Aorta (tissue), 5 donors: ENCODE measurements around the gene PRR12. TPM values are rescaled to one million over a fixed set of nuclear protein-coding genes. Genes with fewer than 3 reads are reported as not detected.
"Not testable (repeated sequence)": the region's sequence is repeated elsewhere in the genome, so short reads cannot be mapped to it uniquely, and the experiment has no call there.

Experiments used
- ATAC-seq: fragments of 200-7000 bp; cut with Tn5 transposase; one replicate; pipeline ENCODE4 v1.9.1; 2022; ENCODE audit warnings: moderate library complexity; ENCODE audit not compliant: low FRiP score
- DNase-seq, 2 donors: peaks; one replicate each; pipeline ENCODE4 v3.0.0-alpha.2; 2020
- H3K27ac ChIP-seq, 2 donors: one replicate each; pipeline ENCODE4 v1.5.1; 2013; ENCODE audit warnings: low read length in 2 of 2, mild to moderate bottlenecking in 2 of 2, moderate library complexity in 2 of 2, control low read depth in 1 of 2, inconsistent platforms in 1 of 2, low read depth in 1 of 2
- H3K27me3 ChIP-seq, 2 donors: one replicate each; pipeline ENCODE4 v1.6.1; 2013; ENCODE audit warnings: control low read depth in 1 of 2, low read length in 1 of 2, mild to moderate bottlenecking in 1 of 2, moderate library complexity in 1 of 2; ENCODE audit not compliant: insufficient read depth in 2 of 2, control insufficient read depth in 1 of 2
- H3K36me3 ChIP-seq, 2 donors: one replicate each; pipeline ENCODE4 v1.6.1; 2013; ENCODE audit warnings: control low read depth in 1 of 2, low read length in 1 of 2, mild to moderate bottlenecking in 1 of 2; ENCODE audit not compliant: insufficient read depth in 2 of 2, control insufficient read depth in 1 of 2
- H3K4me1 ChIP-seq, 2 donors: one replicate each; pipeline ENCODE4 v1.6.1; 2013; ENCODE audit warnings: low read length in 2 of 2, control low read depth in 1 of 2, mild to moderate bottlenecking in 1 of 2, moderate library complexity in 1 of 2; ENCODE audit not compliant: insufficient read depth in 2 of 2, control insufficient read depth in 1 of 2
- H3K4me3 ChIP-seq, 2 donors: one replicate each; pipeline ENCODE4 v1.5.1; 2013; ENCODE audit warnings: low read length in 2 of 2, control low read depth in 1 of 2, mild to moderate bottlenecking in 1 of 2
- H3K9me3 ChIP-seq: one replicate; pipeline ENCODE4 v1.6.1; 2013; ENCODE audit warnings: mild to moderate bottlenecking, low read length; ENCODE audit not compliant: control insufficient read depth
- WGBS, 2 donors: extraction: QIAGEN DNeasy Blood & Tissue Kit; methylation state at CpG; one replicate each; pipeline ENCODE4 v1.1.7; 2013; 5-methylcytosine and 5-hydroxymethylcytosine counted together
- intact Hi-C, 2 donors: fragments of 100-400 bp; cut with DNase I; formaldehyde crosslinking; loops; one replicate each; pipeline versions ENCODE4 v1.14.2 to v1.15.0; 2022
- polyA plus RNA-seq, 2 donors: library from polyadenylated mRNA; stranded (reverse); fragments of 200-250 nt; gene quantifications; one replicate each; pipeline ENCODE4 v1.2.3, GENCODE V29; 2013
- total RNA-seq, 2 donors: library from RNA; stranded (reverse); fragmentation: NEBNext Ultra II Directional; extraction: Animal tissue kit (Norgen Biotek cat#: 25700); gene quantifications; one replicate each; pipeline ENCODE4 v1.2.1, GENCODE V29; 2021
- donor health status: healthy with polysubstance abuse.
- donor health status: Bipolar disorder and iron deficiency.
- donor health status: DM: no; HTN: no; CAD: no.
- donor health status: DM: no; HTN: no; CAD: no.
- donor health status: DM: yes; HTN: yes; CAD: no.

Gene PRR12
- total and polyA plus RNA-seq, 4 donors = 2.6 to 31.3 (median 15.1) TPM

DNA sequence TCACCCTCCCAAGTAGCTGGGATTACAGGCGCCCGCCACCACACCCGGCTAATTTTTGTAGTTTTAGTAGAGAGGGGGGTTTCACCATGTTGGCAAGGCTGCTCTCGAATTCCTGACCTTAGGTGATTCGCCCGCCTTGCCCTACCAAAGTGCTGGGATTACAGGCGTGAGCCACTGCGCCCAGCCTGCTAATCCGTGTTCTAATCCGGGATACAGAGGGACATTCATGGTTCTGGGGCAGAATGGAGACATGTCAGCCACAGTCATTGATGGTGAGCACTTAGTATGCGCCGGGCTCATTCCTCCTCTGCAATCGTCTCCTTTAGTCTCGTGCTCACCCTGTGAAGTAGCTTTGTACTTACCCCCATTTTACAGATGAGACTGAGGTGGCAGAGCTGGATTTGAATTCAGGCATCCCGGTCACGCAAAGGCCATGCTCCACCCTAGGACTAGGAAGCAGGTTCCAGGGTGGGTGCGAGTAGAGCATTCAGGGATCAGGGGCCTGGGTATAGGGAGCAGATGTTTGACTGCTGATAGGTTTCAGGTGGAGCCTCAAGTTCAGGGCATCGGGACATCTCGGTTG lies 40.7 kb downstream of the PRR12 start:
- Histone ChIP-seq H3K27ac (no peak overlapping the region), H3K27me3 (no peaks in the 10 kb centered on the region), H3K36me3 (peaks cover 0 to 3% of the 10 kb centered on the region in 2 donors), H3K9me3 (no peaks in the 10 kb centered on the region), H3K4me1 (no peaks in the 10 kb centered on the region), H3K4me3 (no peak overlapping the region)
- no peak for DNase-seq
- WGBS, 2 donors = 88 to 92% methylated on average over 19 of the region's 19 CpGs
- peak; percentile 33 for ATAC-seq
- intact Hi-C loops = no loop called here

DNA sequence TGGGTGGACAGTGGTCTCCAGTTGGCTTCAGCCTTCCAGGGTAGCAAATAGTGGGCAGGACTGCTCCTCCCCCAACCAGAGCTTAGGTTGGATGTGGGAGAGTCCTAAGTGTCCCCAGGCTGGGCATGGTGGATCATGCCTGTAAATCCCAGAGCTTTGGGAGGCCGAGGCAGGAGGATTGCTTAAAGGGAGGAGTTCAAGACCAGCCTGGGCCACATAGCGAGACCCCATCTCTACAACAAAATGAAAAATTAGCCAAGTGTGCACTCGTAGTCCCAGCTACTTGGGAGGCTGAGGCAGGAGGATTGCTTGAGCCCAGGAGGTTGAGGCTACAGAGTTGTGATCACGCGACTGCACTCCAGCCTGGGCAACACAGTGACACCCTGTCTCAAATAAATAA lies 41.6 kb downstream of the PRR12 start:
- no peak for ATAC-seq
- no peaks in the 10 kb centered on the region for H3K9me3 ChIP-seq
- H3K27me3 ChIP-seq = no peaks in the 10 kb centered on the region
- H3K4me3 ChIP-seq = no peak overlapping the region
- intact Hi-C loops = no loop called here
- H3K4me1 ChIP-seq = no peaks in the 10 kb centered on the region
- 92 to 97% methylated on average over 5 of the region's 5 CpGs for WGBS, 2 donors
- H3K27ac ChIP-seq = no peak overlapping the region
- no peak for DNase-seq
- peaks cover 0 to 3% of the 10 kb centered on the region in 2 donors for H3K36me3 ChIP-seq

DNA sequence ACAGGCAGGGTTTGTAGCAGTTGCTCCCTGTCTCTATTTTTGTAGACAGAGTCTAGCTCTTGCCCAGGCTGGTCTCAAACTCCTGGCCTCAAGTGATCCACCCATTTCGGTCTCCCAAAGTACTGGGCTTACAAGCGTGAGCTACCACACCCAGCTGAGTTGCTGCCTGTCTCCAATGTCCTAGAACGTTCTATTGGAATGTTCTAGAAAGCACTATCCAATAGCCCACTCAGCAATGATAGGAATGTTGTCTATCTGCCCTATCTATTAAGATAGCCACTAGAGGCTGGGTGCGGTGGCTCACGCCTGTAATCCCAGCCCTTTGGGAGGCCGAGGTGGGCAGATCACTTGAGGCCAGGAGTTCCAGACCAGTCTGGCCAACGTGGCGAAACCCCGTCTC lies 42.3 kb downstream of the PRR12 start:
- intact Hi-C loops, DNase-seq: not testable (repeated sequence)
- 67 to 78% methylated on average over 9 of the region's 9 CpGs for WGBS, 2 donors

DNA sequence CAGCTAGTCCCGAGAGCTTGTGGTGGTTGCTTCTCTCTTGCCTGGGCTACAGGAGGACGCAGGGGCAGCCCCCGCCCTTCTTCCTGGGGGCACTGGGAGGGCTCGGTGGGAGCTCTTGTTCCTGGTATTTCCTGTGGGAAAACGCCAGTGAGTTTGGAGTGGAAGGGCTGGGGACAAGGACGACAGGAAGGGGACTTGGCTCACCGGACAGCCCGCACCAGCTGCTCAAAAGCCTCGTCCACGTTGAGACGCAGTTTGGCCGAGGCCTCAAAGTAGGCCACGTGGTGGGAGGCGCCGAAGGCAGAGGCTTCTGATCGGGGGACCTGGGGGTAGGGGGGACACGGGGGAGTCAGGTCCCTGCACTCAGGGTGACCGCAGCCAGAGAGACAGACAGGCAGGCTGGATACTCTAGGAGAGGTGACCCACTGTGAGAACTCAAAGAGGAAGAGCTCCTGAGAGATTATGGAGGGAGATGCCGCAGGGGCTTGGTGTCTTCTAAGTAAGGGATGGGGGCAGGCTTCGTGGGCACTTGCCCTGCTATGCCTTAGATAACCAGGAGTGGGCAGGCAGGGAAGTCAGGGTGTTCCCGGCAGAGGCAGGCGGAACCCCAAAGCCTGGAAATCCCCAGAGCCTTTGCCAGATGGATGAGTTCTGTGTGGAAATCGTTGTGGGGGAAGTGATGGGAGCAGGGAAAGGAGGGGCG lies 44.7 kb downstream of the PRR12 start:
- no peak for ATAC-seq
- 50% methylated on average over 24 of the region's 24 CpGs for WGBS, 2 donors
- Histone ChIP-seq H3K27me3 (no peaks in the 10 kb centered on the region), H3K4me3 (no peak overlapping the region), H3K36me3 (peaks cover 0 to 3% of the 10 kb centered on the region in 2 donors), H3K27ac (no peak overlapping the region), H3K9me3 (no peaks in the 10 kb centered on the region), H3K4me1 (no peaks in the 10 kb centered on the region)
- no peak for DNase-seq
- intact Hi-C loops = no loop called here

More for the DNA sequence above, 42.3 kb downstream of the PRR12 start:
- H3K36me3 ChIP-seq, H3K27ac ChIP-seq, H3K27me3 ChIP-seq, H3K9me3 ChIP-seq, H3K4me1 ChIP-seq, ATAC-seq, H3K4me3 ChIP-seq: not testable (repeated sequence)

DNA sequence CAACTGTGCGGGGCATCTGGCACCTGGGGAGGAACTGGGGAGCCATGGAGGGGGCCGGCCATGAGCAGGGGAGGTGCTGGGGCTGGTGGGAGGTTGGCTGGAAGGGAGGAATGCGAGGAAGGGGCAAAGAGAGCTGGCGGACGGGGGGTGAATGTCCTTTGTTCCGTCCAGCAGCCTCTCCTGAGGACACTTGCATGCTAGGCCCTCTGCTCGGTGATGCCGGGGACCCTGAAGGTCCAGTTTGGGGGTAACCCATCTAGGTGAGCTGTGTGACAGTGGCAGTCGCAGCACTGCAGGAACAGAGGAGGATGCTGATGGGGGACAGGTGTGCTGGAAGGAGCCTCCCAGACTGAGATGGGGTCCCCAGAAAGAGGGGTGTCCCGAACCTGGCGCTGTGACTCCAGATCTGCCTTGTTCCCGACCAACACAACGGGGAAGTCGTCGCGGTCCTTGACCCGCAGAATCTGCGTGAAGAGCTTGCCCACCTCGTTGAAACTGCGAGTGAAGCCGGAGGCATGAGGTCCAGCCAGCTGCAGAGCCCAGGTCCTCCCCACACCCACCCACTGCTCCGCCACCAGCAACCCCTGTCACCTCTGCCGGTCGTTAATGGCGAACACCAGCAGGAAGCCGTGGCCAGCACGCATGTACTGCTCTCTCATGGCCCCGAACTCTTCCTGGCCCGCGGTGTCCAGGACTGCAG lies 45.4 kb downstream of the PRR12 start:
- no peak for DNase-seq
- WGBS, 2 donors = 79 to 80% methylated on average over 30 of the region's 30 CpGs
- peaks cover 0 to 3% of the 10 kb centered on the region in 2 donors for H3K36me3 ChIP-seq
- H3K27ac ChIP-seq = no peak overlapping the region
- H3K27me3 ChIP-seq = no peaks in the 10 kb centered on the region
- ATAC-seq = no peak
- intact Hi-C loops = no loop called here
- H3K4me1 ChIP-seq = no peaks in the 10 kb centered on the region
- H3K4me3 ChIP-seq = no peak overlapping the region
- no peaks in the 10 kb centered on the region for H3K9me3 ChIP-seq

DNA sequence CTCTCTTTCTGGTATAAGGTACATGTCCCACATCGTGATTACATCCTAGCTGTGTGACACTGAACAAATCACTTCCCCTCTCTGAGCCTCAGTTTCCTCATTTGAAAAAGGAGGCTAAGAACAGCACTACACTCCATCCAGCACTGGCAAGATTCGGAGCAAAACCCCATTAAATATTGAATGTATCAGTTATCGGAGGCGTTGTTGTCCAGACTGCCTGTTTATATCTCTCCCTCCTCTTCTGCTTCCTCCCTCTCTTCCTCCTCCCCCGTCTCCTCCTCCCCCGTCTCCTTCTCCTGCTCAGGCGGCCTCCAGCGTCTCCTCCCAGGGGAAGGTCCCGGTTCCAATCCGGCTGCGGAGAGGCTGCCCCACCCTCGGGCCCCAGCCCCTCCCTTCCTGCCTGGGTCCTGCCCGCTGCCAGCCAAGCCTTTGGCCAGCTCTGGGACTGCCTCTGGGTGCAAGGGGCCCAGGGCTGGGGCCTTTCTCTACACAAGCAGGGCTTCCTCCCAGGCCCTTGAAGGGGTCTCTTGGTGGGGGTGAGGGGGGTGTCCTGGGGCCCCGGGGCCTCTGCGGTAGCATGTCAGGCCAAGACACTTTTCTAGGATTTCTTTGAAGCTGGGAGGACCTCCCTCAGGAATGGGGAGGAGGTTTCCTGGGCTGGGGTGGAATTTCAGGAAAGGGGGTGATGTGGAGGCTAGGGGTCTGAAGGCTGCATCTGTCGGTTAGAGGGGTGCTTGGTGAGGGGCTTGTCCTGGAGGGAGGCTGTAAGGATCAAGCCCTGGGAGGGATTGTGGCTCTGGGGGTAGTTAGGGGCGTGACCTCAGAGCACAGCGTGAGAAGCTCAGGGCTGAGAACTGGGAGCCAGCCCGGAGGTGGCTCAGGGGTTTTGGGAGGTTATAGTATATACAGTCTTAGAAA lies 47.1 kb downstream of the PRR12 start:
- H3K36me3 ChIP-seq = peaks cover 0 to 3% of the 10 kb centered on the region in 2 donors
- peak; percentile 4 for ATAC-seq
- WGBS, 2 donors = 1 to 4% methylated on average over 14 to 19 of the region's 19 CpGs

DNA sequence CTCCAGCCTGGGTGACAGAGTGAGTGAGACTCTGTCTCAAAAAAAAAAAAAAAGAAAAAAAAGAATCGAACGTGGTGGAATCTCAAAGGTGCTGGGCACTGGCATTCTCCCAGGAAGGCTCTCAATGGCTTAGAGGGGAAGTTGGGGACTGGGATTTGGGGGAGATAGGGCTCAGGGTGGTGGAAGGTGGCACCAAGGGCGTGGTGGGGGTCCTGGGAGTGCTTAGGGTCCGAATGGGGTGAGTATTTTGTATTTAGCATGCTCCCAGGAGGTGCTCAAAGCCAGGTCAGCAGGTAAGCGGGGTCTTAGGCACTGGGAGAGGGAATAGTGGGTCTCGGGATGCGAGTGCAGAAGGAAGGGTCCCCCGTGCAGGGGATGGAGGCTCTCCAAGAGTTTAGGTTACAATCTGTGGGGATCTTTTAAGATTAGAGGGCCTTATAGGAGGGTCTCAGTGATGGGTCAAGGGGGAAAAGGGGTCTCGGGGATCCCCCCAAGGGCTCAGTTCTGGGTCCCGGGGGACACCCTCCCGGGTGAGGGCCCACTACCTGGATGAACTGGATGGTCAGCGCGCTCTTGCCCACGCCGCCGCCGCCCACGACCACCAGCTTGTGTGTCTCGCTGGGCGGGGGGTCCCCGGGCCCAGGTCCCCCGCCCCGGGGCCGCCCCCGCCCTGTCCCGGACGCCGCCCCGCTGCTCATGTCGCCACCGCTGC lies 48.6 kb downstream of the PRR12 start:
- WGBS, 2 donors = 0 to 1% methylated on average over 27 to 31 of the region's 31 CpGs
- H3K4me1 ChIP-seq = no peaks in the 10 kb centered on the region
- H3K9me3 ChIP-seq = no peaks in the 10 kb centered on the region
- intact Hi-C loops = loop anchor here (2.0 kb wide), 2 partner anchors 43 to 47 kb away; no protein-coding TSS in a partner anchor
- no peak for ATAC-seq
- DNase-seq = no peak
- H3K36me3 ChIP-seq = peaks cover 0 to 3% of the 10 kb centered on the region in 2 donors
- peak overlapping the region; percentile 77 to 84 for H3K27ac ChIP-seq
- peak overlapping the region; percentile 69 to 71 for H3K4me3 ChIP-seq
- no peaks in the 10 kb centered on the region for H3K27me3 ChIP-seq

More for the DNA sequence above, 47.1 kb downstream of the PRR12 start:
- peak; percentile 93 to 96 for DNase-seq
- peak overlapping the region; percentile 37 to 71 for H3K4me3 ChIP-seq
- H3K27me3 ChIP-seq = no peaks in the 10 kb centered on the region
- intact Hi-C loops = loop anchor here (1.0 to 2.0 kb wide), 3 partner anchors 27 to 45 kb away; partner anchors contain the start of genes BCL2L12 (in 1 of the 2) and IRF3 (in 1 of the 2)
- no peaks in the 10 kb centered on the region for H3K4me1 ChIP-seq
- H3K27ac ChIP-seq = peak overlapping the region; percentile 22 to 59
- H3K9me3 ChIP-seq = no peaks in the 10 kb centered on the region
